K562 (cell line): ENCODE measurements around the gene PACS1. TPM values are rescaled to one million over a fixed set of nuclear protein-coding genes. Genes with fewer than 3 reads are reported as not detected.

Experiments
- CHCHD3 ChIP-seq: fragments of 250-450 bp; sonication (Bioruptor Pico); IDR thresholded peaks from 2 replicates; pipeline ENCODE4 v2.1.2; 2022; ENCODE audit warnings: mild to moderate bottlenecking
- FOXM1 ChIP-seq, 2 experiments: fragments of 450-650 bp in 1 of 2; sonication (generic) in 1 of 2; formaldehyde crosslinking in 1 of 2; IDR thresholded peaks; 2 replicates each; pipeline versions ENCODE4 v1.6.1 to v1.9.0; 2017 to 2022; ENCODE audit warnings: low read depth in 2 of 2, mild to moderate bottlenecking in 2 of 2, missing genetic modification reagents in 1 of 2, moderate library complexity in 1 of 2
- GABPA ChIP-seq: fragments of 200-800 bp; sonication (Bioruptor generic); conservative IDR thresholded peaks from 2 replicates; pipeline ENCODE4 v1.6.1; 2016; ENCODE audit warnings: low read depth, missing genetic modification characterization, missing compliant biosample characterization
- GATAD2B ChIP-seq: fragments of 450-650 bp; IDR thresholded peaks from 2 replicates; pipeline ENCODE4 v1.6.1; 2017; ENCODE audit warnings: mild to moderate bottlenecking, borderline replicate concordance
- HNRNPH1 ChIP-seq: fragments of 200-400 bp; formaldehyde crosslinking; optimal IDR thresholded peaks from 2 replicates; pipeline ENCODE3; 2017; ENCODE audit warnings: low read depth, mild to moderate bottlenecking, low read length, moderate library complexity
- REST ChIP-seq, 2 experiments: fragments of 450-650 bp; formaldehyde crosslinking in 1 of 2; IDR thresholded peaks; 2 replicates each; pipeline versions ENCODE4 v1.4.0 to v1.6.1; 2014 to 2020; ENCODE audit warnings: mild to moderate bottlenecking in 2 of 2, borderline replicate concordance in 1 of 2, low read depth in 1 of 2
- RFX5 ChIP-seq: IDR thresholded peaks from 2 replicates; pipeline ENCODE4 v1.6.1; 2011; ENCODE audit warnings: low read depth, mild to moderate bottlenecking, improper control_type of control experiment, low read length
- RREB1 ChIP-seq: fragments of 250-450 bp; sonication (Bioruptor Pico); IDR thresholded peaks from 2 replicates; pipeline ENCODE4 v1.4.0; 2020
- ZC3H4 ChIP-seq: sonication (generic); formaldehyde crosslinking; IDR thresholded peaks from 2 replicates; pipeline ENCODE4 v1.9.0; 2021; ENCODE audit warnings: missing genetic modification reagents, borderline replicate concordance
- ZFP1 ChIP-seq: fragments of 450-650 bp; formaldehyde crosslinking; IDR thresholded peaks from 2 replicates; pipeline ENCODE4 v1.4.0; 2020; ENCODE audit warnings: mild to moderate bottlenecking, mixed read lengths
- ZNF274 ChIP-seq: IDR thresholded peaks from 2 replicates; pipeline ENCODE4 v1.6.1; 2011; ENCODE audit warnings: low read depth, mild to moderate bottlenecking, low read length, moderate library complexity, borderline replicate concordance
- ZNF830 ChIP-seq: fragments of 250-450 bp; sonication (Bioruptor Pico); IDR thresholded peaks from 2 replicates; pipeline ENCODE4 v1.5.0; 2021; ENCODE audit warnings: mild to moderate bottlenecking
- polyA plus RNA-seq, 8 experiments: library from polyadenylated mRNA; depleted of rRNA in 4 of 8; stranded (reverse) in 5 of 8; unstranded in 3 of 8; fragments of >200 nt; fragmentation: Nextera tagmentation in 2 of 8; fragmentation: Illumina TruSeq in 1 of 8; extraction: Ambion mirVana in 2 of 8; extraction: Trizol in 1 of 8; gene quantifications; 2 replicates each; pipeline versions ENCODE4 v1.2.1 to v1.2.3, GENCODE V29; 2011 to 2014; ENCODE audit warnings: inconsistent platforms in 1 of 8, missing spikeins in 1 of 8
- total RNA-seq, 7 experiments: library from RNA; depleted of rRNA in 6 of 7; stranded (reverse); fragments of >200 nt in 6 of 7; fragmentation: Illumina TruSeq in 2 of 7; extraction: Trizol in 2 of 7; gene quantifications; 2 replicates each; pipeline versions ENCODE4 v1.2.1 to v1.2.3, GENCODE V29; 2011 to 2021; ENCODE audit warnings: low replicate concordance in 1 of 7

Gene PACS1
- total and polyA plus RNA-seq, 9 of the 15 experiments (the other 6 are each of a cell fraction or from before 2014, with no cell fraction given) = 0.34 to 28.1 (median 8.5) TPM

DNA sequence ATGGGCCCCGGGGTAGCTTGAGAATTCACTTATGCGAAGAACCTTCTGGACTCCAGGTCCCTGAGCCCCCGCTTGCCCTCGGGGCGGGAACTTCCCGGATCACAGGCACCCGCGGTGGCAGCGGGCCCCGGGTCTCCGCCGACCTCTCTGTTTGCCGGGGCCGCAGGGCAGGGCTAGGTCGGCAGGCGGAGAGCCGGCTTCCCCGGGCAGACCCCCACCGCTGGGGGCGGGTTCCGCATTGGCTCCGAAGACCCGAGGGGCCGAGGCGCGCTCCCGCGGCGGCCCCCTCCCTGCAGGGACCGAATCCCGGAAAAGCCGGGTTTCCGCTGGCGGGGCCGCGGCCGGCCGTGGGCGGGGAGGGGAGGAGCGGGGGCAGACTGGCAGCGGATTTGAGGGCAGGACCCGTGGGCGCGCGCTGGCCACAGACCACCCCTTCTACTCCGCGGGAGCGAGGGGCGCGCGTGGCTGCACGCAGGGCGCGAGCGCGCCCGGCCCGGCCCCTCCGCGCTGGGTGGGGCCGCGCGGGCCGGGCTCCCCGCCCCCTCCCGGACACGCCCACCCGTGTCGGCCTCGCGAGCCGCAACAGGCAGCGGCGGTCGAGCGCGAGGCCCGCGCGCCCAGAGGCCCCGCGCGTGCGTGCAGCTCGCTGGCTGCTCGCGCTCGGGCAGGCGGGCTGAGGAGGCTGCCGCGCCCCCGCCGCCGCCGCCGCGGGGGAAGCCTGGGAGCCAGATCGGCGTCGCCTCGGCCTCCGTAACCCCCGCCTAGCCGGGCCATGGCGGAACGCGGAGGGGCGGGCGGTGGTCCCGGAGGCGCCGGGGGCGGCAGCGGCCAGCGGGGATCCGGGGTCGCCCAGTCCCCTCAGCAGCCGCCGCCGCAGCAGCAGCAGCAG lies at the start of gene PACS1 (continued):
- TF ChIP-seq RREB1 (CRISPR knock-in tag) (no peak), ZNF830 (CRISPR knock-in tag) (no peak), FOXM1 (IDR thresholded peaks at IDR 0.05; ENCODE audit: low read depth) (no peak), FOXM1 (CRISPR knock-in tag; IDR thresholded peaks at IDR 0.05; ENCODE audit: low read depth) (0 out of 2 replicates have a peak, but pooled peaks have one; percentile 20), GATAD2B (peak; percentile 84), ZFP1 (no peak), HNRNPH1 (no peak), ZNF274 (0 out of 2 replicates have a peak, but pooled peaks have one; percentile 3), ZC3H4 (CRISPR knock-in tag) (no peak), CHCHD3 (0 out of 2 replicates have a peak, but pooled peaks have one; percentile 50), RFX5 (no peak), GABPA (tag) (peak; percentile 57), REST (IDR thresholded peaks at IDR 0.05; ENCODE audit: borderline replicate concordance) (no peak), REST (CRISPR knock-in tag; IDR thresholded peaks at IDR 0.05; ENCODE audit: low read depth) (peak; percentile 79; the same call in 1 of the 2 replicates)
